Measurements from ENCODE around the gene BACH1.

BACH1 gene

GRCh38 chr21:29385934-29386520 is 87.3 kb downstream of the BACH1 start:
- DNase-seq, result no peak

GRCh38 chr21:29386803-29387202 is 88.1 kb downstream of the BACH1 start:
- DNase-seq, result no peak

GRCh38 chr21:29387598-29387997 is 88.9 kb downstream of the BACH1 start:
- DNase-seq, result no peak

- no peak for DNase-seq
These were observed 90.4 kb downstream of the BACH1 start for GRCh38 chr21:29389136-29389535.

GRCh38 chr21:29390778-29391177 is 92.1 kb downstream of the BACH1 start:
- peak; percentile 64 for DNase-seq

GRCh38 chr21:29394051-29394450 is 95.3 kb downstream of the BACH1 start:
- DNase-seq, result no peak

Measured in NCI-H2227 treated with DMSO at 0.1 percent for 48 hours (cell line).